ENCODE measurements around the gene DIPK1A.

DNA sequence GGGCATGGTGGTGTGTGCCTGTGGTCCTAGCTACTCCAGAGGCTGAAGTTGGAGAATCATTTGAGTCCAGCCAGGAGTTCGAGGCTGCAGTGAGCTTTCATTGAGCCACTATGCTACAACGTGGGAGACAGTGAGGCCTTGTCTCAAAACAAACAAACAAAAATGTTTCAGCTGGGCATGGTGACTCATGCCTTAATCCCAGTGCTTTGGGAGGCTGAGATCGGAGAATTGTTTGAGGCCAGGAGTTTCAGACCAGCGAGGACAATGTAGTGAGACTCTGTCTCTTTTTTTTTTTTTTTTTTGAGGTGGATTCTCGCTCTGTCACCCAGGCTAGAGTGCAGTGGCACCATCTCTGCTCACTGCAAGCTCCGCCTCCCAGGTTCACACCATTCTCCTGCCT, 134.5 kb downstream of the DIPK1A start:
- TF ChIP-seq, protein P1, sequence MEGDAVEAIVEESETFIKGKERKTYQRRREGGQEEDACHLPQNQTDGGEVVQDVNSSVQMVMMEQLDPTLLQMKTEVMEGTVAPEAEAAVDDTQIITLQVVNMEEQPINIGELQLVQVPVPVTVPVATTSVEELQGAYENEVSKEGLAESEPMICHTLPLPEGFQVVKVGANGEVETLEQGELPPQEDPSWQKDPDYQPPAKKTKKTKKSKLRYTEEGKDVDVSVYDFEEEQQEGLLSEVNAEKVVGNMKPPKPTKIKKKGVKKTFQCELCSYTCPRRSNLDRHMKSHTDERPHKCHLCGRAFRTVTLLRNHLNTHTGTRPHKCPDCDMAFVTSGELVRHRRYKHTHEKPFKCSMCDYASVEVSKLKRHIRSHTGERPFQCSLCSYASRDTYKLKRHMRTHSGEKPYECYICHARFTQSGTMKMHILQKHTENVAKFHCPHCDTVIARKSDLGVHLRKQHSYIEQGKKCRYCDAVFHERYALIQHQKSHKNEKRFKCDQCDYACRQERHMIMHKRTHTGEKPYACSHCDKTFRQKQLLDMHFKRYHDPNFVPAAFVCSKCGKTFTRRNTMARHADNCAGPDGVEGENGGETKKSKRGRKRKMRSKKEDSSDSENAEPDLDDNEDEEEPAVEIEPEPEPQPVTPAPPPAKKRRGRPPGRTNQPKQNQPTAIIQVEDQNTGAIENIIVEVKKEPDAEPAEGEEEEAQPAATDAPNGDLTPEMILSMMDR (conservative IDR thresholded peaks at IDR 0.05; ENCODE audit: low read depth, low read length), result no peak
- TF ChIP-seq EZH2phosphoT487 (IDR thresholded peaks at IDR 0.05; ENCODE audit: borderline replicate concordance, low read length), result no peak
- no peak for TF ChIP-seq EZH2 (IDR thresholded peaks at IDR 0.05; ENCODE audit: low read length, unreplicated experiment)
